ENCODE measurements around the gene GPR173.

The GPR173 gene

GRCh38 chrX:53088136-53088974 lies 39.8 kb downstream of the GPR173 start:
- H3K36me3 ChIP-seq (ENCODE audit: control insufficient read depth in 2 of 2, insufficient read depth in 1 of 2, low read length in 2 of 2), result peaks cover 15 to 48% of the 10 kb centered on the region in 2 experiments
- POLR2A ChIA-PET, result no interaction called here
- CTCF ChIA-PET, result interaction anchor here (0.6 to 3.6 kb wide), 6 partner anchors 11 to 79 kb away, joined by 3 to 18 read pairs (median 5); no protein-coding TSS in a partner anchor
- H3K9me3 ChIP-seq (ENCODE audit: control insufficient read depth, insufficient read depth, low read depth, low read length), result no peaks in the 10 kb centered on the region
- peak overlapping the region; percentile 26 for H3K4me3 ChIP-seq (ENCODE audit: low read depth, low read length)
- no peaks in the 10 kb centered on the region for H3K4me1 ChIP-seq (ENCODE audit: control insufficient read depth, insufficient read depth, low read length)
- H3K27ac ChIP-seq (ENCODE audit: extremely low read depth, low read depth, low read length), result peak overlapping the region; percentile 49; the same call in 1 of the 2 replicates
- TF ChIP-seq ZBTB1 (tag by site-specific recombination; IDR thresholded peaks at IDR 0.05) (no peak), PATZ1 (tag by site-specific recombination; IDR thresholded peaks at IDR 0.05) (peak; percentile 69), ZBTB48 (tag by site-specific recombination; IDR thresholded peaks at IDR 0.05) (no peak), ZNF561 (tag by site-specific recombination; IDR thresholded peaks at IDR 0.05; ENCODE audit: borderline replicate concordance) (no peak), ZNF16 (tag by site-specific recombination; IDR thresholded peaks at IDR 0.05; ENCODE audit: low read depth) (no peak), ZNF214 (tag by site-specific recombination; IDR thresholded peaks at IDR 0.05; ENCODE audit: borderline replicate concordance) (no peak), ZNF146 (tag by site-specific recombination; IDR thresholded peaks at IDR 0.05) (no peak), ZNF629 (tag by site-specific recombination; IDR thresholded peaks at IDR 0.05) (0 out of 2 replicates have a peak, but pooled peaks have one; percentile 14), KLF10 (tag by site-specific recombination; IDR thresholded peaks at IDR 0.05) (no peak), ZNF621 (tag by site-specific recombination; IDR thresholded peaks at IDR 0.05) (no peak), EGR2 (tag by site-specific recombination; IDR thresholded peaks at IDR 0.05; ENCODE audit: low read depth) (peak; percentile 63), ZNF48 (tag by site-specific recombination; IDR thresholded peaks at IDR 0.05) (no peak), ZNF404 (tag by site-specific recombination; IDR thresholded peaks at IDR 0.05) (no peak), ZNF558 (tag by site-specific recombination; IDR thresholded peaks at IDR 0.05) (no peak), ZBTB8A (tag by site-specific recombination; IDR thresholded peaks at IDR 0.05) (no peak), ZNF600 (tag by site-specific recombination; IDR thresholded peaks at IDR 0.05) (no peak), ZNF202 (tag by site-specific recombination; IDR thresholded peaks at IDR 0.05; ENCODE audit: borderline replicate concordance) (peak; percentile 72; the same call in 1 of the 2 replicates), KLF8 (tag by site-specific recombination; IDR thresholded peaks at IDR 0.05) (no peak), ZNF23 (tag by site-specific recombination; IDR thresholded peaks at IDR 0.05; ENCODE audit: borderline replicate concordance) (no peak), SP2 (tag by site-specific recombination; IDR thresholded peaks at IDR 0.05) (peak; percentile 72), ZNF394 (tag by site-specific recombination; IDR thresholded peaks at IDR 0.05; ENCODE audit: borderline replicate concordance) (no peak), OSR2 (tag by site-specific recombination; IDR thresholded peaks at IDR 0.05) (no peak), ZFP41 (tag by site-specific recombination; IDR thresholded peaks at IDR 0.05; ENCODE audit: borderline replicate concordance) (no peak)
- TF ChIP-seq, protein P1, sequence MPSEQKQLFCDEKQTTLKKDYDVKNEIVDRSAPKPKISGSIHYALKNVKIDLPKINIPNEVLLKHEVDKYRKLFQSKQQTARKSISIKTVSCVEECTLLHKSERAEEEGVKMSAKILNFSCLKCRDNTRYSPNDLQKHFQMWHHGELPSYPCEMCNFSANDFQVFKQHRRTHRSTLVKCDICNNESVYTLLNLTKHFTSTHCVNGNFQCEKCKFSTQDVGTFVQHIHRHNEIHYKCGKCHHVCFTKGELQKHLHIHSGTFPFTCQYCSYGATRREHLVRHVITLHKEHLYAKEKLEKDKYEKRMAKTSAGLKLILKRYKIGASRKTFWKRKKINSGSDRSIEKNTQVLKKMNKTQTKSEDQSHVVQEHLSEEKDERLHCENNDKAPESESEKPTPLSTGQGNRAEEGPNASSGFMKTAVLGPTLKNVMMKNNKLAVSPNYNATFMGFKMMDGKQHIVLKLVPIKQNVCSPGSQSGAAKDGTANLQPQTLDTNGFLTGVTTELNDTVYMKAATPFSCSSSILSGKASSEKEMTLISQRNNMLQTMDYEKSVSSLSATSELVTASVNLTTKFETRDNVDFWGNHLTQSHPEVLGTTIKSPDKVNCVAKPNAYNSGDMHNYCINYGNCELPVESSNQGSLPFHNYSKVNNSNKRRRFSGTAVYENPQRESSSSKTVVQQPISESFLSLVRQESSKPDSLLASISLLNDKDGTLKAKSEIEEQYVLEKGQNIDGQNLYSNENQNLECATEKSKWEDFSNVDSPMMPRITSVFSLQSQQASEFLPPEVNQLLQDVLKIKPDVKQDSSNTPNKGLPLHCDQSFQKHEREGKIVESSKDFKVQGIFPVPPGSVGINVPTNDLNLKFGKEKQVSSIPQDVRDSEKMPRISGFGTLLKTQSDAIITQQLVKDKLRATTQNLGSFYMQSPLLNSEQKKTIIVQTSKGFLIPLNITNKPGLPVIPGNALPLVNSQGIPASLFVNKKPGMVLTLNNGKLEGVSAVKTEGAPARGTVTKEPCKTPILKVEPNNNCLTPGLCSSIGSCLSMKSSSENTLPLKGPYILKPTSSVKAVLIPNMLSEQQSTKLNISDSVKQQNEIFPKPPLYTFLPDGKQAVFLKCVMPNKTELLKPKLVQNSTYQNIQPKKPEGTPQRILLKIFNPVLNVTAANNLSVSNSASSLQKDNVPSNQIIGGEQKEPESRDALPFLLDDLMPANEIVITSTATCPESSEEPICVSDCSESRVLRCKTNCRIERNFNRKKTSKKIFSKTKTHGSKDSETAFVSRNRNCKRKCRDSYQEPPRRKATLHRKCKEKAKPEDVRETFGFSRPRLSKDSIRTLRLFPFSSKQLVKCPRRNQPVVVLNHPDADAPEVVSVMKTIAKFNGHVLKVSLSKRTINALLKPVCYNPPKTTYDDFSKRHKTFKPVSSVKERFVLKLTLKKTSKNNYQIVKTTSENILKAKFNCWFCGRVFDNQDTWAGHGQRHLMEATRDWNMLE (tag by site-specific recombination; conservative IDR thresholded peaks at IDR 0.05; ENCODE audit: low read depth), result no peak
- TF ChIP-seq, protein P2, sequence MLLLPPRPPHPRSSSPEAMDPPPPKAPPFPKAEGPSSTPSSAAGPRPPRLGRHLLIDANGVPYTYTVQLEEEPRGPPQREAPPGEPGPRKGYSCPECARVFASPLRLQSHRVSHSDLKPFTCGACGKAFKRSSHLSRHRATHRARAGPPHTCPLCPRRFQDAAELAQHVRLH (tag by site-specific recombination; IDR thresholded peaks at IDR 0.05), result no peak
